Lower leg skin (tissue), 3 donors: ENCODE data around the gene IAPP.

Source experiments
- CTCF ChIP-seq, 3 donors: fragments of 450-650 bp; IDR thresholded peaks; one replicate each; pipeline ENCODE4 v1.5.1; 2016; ENCODE audit warnings: antibody characterized with exemption in 3 of 3, mild to moderate bottlenecking in 3 of 3, moderate library complexity in 2 of 3
- POLR2A ChIP-seq, 2 donors: fragments of 450-650 bp; IDR thresholded peaks; one replicate each; pipeline ENCODE4 v1.6.1; 2016 to 2017; ENCODE audit warnings: antibody characterized with exemption in 2 of 2, mild to moderate bottlenecking in 1 of 2, moderate library complexity in 1 of 2

GRCh38 chr12:21413369-21414277 lies 40.9 kb downstream of the IAPP start:
- TF ChIP-seq CTCF (IDR thresholded peaks at IDR 0.05) (no peak), POLR2A (IDR thresholded peaks at IDR 0.05) (no peak)
